DOHH2 (cell line): ENCODE results near the gene SSC5D.

ENCODE experiments used
- CTCF ChIP-seq: fragments of 200-600 bp; sonication (generic); IDR thresholded peaks from one replicate; pipeline ENCODE4 v1.5.1; 2014; ENCODE audit warnings: antibody characterized with exemption, mild to moderate bottlenecking, low read depth, low read length; ENCODE audit not compliant: poor library complexity, severe bottlenecking
- EZH2phosphoT487 ChIP-seq: fragments of 200-600 bp; sonication (generic); IDR thresholded peaks from 2 replicates; pipeline ENCODE4 v1.6.1; 2017; ENCODE audit warnings: borderline replicate concordance, mild to moderate bottlenecking, antibody characterized with exemption, low read length, moderate library complexity, mixed read lengths

DNA sequence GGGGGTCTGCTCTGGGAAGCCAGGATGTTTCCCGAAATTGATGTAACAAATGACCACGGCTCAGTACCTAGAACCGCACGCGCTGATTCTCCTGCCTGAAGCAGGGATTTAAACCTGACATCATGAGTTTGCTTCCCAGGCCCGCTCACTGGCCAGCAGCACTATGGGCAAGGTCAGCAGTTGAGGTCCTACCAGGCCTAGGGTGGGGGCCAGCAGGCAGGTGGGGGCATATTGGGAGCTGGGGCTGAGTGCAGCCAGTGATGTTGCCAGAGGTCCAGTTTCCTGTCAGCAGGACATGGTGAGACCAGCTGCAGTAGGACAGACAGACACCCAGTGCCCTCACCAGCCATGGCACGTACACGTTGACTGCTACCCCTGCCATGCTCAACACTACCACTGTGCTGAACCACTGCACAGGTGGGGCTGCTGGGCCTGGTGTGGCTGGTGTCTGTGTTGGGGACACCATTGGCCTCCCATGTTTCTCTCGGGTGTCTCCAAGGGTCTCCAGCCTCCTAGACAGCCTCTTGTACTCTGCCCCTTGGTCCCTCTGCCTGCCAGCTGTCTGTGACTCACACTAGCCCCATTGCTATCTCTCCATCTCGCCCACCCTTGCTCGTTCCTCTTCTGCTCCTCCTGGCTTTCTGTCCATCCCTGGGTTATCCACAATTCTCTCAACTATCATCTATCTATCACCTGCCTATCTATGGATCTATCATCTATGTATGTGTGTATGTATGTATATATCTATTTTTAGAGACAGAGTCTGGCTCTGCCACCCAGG is 22.6 kb upstream of the SSC5D start:
- TF ChIP-seq CTCF = no peak
- TF ChIP-seq EZH2phosphoT487 = no peak
